SK-N-SH (cell line): ENCODE results near the gene PRKG1.

Experiments used
- EZH2phosphoT487 ChIP-seq: fragments of 200-600 bp; sonication (generic); IDR thresholded peaks from 2 replicates; pipeline ENCODE4 v1.6.1; 2017; ENCODE audit warnings: low read depth, mixed run types, mild to moderate bottlenecking, antibody characterized with exemption, moderate library complexity, borderline replicate concordance
- REST ChIP-seq: IDR thresholded peaks from 2 replicates; pipeline ENCODE4 v1.6.1; 2012; ENCODE audit warnings: mild to moderate bottlenecking, low read depth, low read length, moderate library complexity
- TF ChIP-seq, protein P1 (sequence below): fragments of 200-600 bp; sonication (generic); IDR thresholded peaks from 2 replicates; pipeline ENCODE4 v1.6.1; 2017; ENCODE audit warnings: antibody characterized with exemption, mild to moderate bottlenecking, moderate library complexity

DNA sequence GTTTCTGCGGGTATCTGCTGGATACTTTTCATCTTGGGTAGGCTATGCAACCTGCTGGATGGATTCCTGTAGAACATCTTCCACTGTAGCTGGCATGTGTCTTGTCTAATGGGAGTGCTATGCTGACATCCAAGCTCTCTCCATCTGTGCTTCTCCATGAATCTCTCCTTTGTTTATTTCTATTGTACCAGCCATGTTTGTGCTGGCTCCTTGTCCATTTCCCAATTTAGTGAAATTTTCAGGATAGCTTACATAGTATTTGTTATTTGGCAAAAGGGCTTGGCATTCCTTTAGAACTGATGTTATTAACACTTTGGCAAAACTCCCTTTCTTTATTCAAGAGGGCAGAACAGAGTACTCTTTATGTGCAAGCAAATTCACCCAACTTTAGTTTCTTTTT is 427.1 kb downstream of the PRKG1 start:
- TF ChIP-seq REST (no peak), EZH2phosphoT487 (no peak)
- TF ChIP-seq, protein P1, sequence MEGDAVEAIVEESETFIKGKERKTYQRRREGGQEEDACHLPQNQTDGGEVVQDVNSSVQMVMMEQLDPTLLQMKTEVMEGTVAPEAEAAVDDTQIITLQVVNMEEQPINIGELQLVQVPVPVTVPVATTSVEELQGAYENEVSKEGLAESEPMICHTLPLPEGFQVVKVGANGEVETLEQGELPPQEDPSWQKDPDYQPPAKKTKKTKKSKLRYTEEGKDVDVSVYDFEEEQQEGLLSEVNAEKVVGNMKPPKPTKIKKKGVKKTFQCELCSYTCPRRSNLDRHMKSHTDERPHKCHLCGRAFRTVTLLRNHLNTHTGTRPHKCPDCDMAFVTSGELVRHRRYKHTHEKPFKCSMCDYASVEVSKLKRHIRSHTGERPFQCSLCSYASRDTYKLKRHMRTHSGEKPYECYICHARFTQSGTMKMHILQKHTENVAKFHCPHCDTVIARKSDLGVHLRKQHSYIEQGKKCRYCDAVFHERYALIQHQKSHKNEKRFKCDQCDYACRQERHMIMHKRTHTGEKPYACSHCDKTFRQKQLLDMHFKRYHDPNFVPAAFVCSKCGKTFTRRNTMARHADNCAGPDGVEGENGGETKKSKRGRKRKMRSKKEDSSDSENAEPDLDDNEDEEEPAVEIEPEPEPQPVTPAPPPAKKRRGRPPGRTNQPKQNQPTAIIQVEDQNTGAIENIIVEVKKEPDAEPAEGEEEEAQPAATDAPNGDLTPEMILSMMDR: no peak
